Islet of Langerhans (tissue), 1 donor: ENCODE data around the gene PROB1.
"Not testable (repeated sequence)": the region's sequence is repeated elsewhere in the genome, so short reads cannot be mapped to it uniquely, and the experiment has no call there.

Experiments
- FAIRE-seq: peaks from one replicate; lab custom pipeline; 2011; peaks lifted over from hg19 to GRCh38; lab: Jason Lieb, UNC

The PROB1 gene, protein sequence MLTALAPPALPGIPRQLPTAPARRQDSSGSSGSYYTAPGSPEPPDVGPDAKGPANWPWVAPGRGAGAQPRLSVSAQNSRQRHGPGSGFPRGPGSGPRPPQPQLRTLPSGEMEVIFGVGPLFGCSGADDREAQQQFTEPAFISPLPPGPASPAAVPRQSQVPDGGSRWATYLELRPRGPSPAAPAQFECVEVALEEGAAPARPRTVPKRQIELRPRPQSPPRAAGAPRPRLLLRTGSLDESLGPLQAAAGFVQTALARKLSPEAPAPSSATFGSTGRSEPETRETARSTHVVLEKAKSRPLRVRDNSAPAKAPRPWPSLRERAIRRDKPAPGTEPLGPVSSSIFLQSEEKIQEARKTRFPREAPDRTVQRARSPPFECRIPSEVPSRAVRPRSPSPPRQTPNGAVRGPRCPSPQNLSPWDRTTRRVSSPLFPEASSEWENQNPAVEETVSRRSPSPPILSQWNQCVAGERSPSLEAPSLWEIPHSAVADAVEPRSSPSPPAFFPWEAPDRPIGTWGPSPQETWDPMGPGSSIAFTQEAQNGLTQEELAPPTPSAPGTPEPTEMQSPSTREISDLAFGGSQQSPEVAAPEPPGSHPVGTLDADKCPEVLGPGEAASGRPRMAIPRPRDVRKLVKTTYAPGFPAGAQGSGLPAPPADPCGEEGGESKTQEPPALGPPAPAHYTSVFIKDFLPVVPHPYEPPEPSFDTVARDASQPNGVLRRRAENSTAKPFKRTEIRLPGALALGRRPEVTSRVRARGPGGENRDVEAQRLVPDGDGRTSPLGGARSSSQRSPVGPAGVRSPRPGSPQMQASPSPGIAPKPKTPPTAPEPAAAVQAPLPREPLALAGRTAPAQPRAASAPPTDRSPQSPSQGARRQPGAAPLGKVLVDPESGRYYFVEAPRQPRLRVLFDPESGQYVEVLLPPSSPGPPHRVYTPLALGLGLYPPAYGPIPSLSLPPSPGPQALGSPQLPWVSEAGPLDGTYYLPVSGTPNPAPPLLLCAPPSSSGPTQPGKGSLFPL

DNA sequence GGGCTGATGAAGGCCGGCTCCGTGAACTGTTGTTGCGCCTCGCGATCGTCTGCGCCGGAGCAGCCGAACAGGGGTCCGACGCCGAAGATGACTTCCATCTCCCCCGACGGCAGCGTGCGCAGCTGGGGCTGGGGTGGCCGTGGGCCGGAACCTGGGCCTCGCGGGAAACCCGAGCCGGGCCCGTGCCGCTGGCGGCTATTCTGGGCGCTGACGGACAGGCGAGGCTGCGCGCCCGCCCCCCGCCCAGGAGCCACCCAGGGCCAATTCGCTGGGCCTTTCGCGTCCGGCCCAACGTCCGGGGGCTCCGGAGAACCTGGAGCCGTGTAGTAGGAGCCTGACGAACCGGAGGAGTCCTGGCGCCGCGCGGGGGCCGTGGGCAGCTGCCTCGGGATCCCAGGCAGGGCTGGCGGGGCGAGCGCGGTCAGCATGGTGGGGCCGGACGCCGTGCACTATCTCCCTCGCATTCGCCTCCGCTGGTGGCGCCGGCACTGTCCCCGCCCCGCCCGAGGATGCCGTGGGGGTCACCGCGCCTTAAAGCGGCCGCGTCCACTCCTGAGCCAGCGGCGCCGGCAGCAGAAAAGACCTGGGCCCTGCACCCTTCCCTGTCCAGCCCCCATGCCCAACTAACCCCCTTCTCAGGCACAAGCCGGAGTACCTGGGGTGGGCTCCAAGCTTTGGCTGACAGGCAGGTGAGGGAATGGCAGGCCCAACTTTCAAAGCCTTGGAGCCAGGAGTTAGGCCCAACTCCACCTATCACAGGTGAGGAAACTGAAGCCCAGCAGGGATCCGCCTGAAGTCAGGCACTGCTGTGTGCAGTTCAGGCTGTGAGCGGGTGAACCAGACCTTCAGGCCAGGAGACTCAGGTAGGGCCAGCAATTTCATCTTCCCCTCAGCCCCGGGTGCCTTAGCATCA is at the start of gene PROB1:
PROB1 (minus strand) TSS at position 451 of the 913 bp plus-strand sequence; CDS start at position 428, 23 bp downstream.
- FAIRE-seq, result no peak

GRCh38 chr5:139443831-139444453 is 49.0 kb upstream of the PROB1 start:
- FAIRE-seq, result no peak

DNA sequence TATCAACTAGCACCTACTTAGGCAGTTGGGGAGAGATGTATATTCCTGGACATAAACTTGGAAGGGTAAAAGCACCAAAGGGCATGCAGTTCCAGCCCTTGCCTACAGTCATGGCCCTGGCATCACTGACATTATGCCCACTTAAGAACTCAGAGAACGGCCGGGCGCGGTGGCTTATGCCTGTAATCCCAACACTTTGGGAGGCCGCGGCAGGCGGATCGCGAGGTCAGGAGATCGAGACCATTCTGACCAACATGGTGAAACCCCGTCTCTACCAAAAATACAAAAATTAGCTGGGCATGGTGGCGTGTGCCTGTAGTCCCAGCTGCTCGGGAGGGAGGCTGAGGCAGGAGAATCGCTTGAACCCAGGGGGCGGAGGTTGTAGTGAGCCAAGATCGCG is 45.5 kb upstream of the PROB1 start:
- not testable (repeated sequence) for FAIRE-seq

- no peak for FAIRE-seq
These were observed 44.4 kb upstream of the PROB1 start, which contains the start of gene DNAJC18 for GRCh38 chr5:139439013-139439903. TSS of gene DNAJC18 (minus strand) at chr5:139439525. CDS start at chr5:139439445, 80 bp downstream.

DNA sequence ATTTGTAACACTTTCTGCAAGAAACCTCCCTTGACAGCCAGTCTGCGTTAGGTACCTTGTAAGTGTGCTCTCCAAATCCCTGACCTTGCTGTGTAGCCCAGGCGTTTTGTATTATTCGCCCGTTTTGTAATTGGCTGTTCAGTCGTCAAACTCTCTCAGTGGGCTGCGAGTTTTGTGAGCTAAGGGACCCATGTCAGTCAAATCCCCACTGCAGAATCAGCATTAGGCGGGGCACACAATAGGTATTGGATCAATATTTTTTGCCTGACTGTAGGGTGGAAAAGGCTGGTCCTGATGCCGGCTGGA is 43.8 kb upstream of the PROB1 start:
- FAIRE-seq, result no peak

DNA sequence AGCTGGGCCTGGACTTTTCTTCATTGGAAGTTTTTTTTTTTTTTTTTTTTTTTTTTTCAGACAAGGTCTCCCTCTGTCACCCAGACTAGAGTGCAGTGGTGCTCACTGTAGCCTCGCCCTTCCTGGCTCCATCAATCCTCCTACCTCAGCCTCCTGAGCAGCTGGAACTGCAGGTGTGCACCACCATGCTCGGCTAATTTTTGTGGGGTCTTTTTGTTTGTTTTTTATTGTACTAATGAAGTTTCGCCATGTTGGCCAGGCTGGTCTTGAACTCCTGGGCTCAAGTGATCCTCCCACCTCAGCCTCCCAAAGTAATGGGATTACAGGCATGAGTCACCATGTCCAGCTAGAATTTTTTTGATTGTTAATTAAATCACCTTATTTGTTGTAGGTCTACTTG is 40.8 kb upstream of the PROB1 start:
- FAIRE-seq, result no peak

- no peak for FAIRE-seq
These were observed 36.8 kb upstream of the PROB1 start for GRCh38 chr5:139431706-139432105.

GRCh38 chr5:139430015-139430414 is 35.1 kb upstream of the PROB1 start:
- no peak for FAIRE-seq

GRCh38 chr5:139426203-139426885 is 31.4 kb upstream of the PROB1 start:
- FAIRE-seq, result no peak

DNA sequence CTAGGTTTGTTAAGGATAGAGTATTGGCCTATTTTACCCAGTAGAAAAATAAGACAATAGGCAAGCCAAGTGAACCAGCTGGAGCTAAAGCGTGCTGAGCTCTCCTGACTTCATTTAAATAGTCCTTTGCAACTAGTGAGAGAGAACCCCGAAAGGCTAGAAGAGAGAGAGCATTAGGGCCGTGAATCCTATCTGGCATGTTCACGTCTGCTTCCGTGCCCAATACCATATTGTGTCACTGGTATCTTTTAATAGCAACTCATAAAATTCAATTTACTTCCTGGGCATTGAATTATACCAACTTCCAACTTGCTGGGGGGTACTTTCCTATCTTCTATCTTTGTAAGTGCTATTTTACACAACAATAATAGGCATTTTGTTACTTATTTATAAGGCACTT is 30.6 kb upstream of the PROB1 start:
- no peak for FAIRE-seq

- peak; percentile 90 for FAIRE-seq
These were observed 27.5 kb upstream of the PROB1 start for GRCh38 chr5:139422307-139422893.

DNA sequence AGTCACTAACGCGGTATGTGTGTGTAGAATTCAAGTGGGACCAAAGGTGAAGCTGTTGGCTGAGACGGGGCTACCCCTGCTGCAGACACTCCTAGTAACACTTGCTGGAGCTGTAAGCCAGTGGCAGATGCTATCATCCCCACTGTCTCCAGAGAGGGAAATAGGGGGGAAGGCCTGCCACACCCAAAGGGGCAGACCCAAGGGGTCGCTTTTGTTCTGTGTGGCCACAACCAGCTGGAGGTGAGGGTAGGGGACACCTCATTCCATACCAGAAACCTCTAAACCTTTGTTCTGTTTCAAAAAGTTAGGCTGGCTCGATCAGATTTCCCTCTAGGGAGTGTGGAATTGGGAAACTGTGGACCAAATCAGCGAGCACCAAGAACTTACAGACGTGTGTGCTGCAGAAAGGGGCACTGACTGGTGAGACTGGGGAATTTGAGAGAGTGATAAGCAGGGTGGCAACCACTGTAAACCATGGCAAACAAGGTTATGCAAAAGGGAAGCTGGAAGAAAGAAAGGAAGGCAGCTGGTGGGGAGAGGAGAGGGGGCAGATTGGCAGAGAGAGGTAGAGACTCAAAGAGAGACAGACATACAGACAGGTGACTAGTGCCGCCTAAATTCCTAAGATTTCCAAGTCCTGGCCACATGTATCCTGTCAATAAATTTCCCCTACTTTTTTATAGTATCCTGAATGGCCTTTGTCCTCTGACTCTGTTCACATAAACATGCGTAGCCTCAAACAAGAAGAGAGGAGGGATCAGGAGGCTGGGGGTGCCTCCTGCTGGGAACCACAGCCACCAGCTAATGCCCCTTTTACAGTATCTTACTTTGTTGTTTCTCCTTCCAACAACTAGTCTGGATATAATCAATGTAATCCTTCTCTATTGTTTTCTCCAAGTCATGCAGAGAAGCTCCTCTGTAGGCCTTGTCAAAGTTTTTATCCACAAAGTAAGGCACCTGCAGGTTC is 24.6 kb upstream of the PROB1 start:
- FAIRE-seq, result no peak

DNA sequence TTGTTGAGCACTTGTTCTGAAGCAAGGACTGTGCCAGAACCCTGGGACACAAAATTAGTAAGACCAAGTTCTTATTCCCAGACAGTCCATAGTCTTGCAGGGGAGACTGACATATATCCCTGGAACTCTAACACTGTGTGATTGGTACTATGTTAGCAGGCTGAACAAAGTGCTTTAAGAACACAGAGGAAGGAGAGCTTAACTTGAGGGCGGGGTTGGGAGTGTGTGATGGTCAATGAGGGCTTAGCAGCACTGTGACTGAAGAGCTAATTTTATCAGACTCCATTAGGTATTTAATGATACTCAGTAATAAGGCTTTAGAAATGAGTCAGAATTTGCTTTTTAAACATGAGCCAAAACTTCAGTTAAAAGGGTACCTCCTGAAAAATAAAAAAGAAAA is 23.9 kb upstream of the PROB1 start:
- FAIRE-seq, result no peak

DNA sequence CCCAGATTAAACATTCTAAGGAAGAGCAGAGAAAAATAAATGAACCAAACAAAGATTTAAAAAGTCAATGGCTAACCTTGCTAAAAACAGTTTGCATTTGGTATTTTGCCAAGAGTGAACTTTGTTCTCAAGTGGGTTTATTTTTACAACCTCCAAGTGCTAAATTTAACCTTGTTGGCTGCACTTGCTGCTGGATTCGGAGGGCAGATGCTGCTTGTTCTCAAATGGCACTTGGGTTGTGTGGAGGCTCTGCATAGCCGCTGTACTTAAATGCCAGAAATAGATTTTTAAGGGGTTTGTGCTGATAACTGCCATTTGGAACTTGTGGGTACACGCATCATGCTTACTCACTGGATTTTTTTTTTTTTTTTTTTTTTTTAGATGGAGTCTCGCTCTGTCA is 22.3 kb upstream of the PROB1 start:
- FAIRE-seq, result peak; percentile 51

- no peak for FAIRE-seq
These were observed 21.7 kb upstream of the PROB1 start for GRCh38 chr5:139416651-139417050.

DNA sequence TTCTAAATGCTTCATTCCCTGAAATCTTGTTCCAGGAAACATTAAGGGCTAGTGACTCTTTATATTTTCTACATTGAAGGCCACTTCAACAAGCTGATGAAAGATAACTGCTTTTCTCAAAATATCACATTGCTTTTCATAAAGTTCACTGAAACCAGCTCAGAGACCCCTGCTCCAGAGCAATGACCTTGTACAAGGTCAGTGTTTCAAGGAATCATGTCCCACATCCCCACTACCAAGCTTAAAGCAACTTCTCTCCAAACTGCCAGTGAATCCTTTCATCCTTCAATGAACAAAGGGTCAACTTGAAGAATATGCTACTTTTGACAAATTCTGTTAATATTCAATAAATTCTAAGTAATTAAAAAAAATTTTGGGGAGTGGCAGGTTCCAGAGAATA is 21.0 kb upstream of the PROB1 start:
- no peak for FAIRE-seq

DNA sequence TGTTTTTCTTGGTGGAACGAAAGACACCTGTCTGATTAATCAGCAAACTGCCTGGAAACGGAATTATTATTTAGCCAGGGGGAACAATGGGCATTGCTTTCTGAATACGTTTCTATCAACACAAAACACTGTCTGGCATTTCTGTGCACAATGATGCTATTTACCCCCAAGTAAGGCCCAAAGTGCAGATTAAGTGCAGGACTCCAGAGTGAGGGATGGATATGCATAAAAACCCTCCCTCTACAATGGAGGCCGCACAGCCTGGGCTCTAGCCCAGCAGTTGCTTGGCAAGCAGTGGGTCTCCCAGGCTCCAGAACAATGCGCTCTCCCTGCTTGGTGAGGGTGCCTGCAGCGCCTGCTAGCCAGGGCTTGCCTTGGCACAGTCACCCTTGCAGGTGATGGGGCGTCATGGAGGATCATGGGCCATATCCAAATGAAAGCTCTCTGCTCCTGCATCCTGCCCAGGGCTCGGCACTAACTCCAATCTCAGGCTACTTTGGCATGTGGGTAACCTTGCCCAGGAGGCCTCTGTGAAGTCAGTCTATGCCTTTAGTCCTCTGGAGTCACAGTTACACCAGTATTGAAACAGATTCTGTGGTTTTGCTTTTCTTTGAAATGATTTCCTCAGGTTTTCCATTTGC is 20.4 kb upstream of the PROB1 start:
- FAIRE-seq, result no peak
